Measurements from ENCODE around the gene CCL19. TPM values are rescaled to one million over a fixed set of nuclear protein-coding genes. Genes with fewer than 3 reads are reported as not detected.
"Not testable (repeated sequence)": the region's sequence is repeated elsewhere in the genome, so short reads cannot be mapped to it uniquely, and the experiment has no call there.

The CCL19 gene
- total RNA-seq, 1 donor from 2014 or later = not detected

- peaks cover 4% of the 10 kb centered on the region for H3K4me1 Mint-ChIP-seq (ENCODE audit: unreplicated experiment)
- no peaks in the 10 kb centered on the region for H3K36me3 Mint-ChIP-seq
- no peak for TF ChIP-seq CTCF (conservative IDR thresholded peaks at IDR 0.05)
- no peak for DNase-seq (ENCODE audit: extremely low spot score, unreplicated experiment)
- H3K27me3 Mint-ChIP-seq = peaks cover 10% of the 10 kb centered on the region
- H3K4me3 Mint-ChIP-seq = no peak overlapping the region
- H3K27ac Mint-ChIP-seq = no peak overlapping the region
- no peaks in the 10 kb centered on the region for H3K9me3 Mint-ChIP-seq
These were observed 32.1 kb upstream of the CCL19 start for GRCh38 chr9:34723141-34723540.

- H3K4me3 Mint-ChIP-seq; H3K4me1 Mint-ChIP-seq (ENCODE audit: unreplicated experiment); H3K27ac Mint-ChIP-seq; DNase-seq (ENCODE audit: extremely low spot score, unreplicated experiment); H3K36me3 Mint-ChIP-seq; H3K9me3 Mint-ChIP-seq: not testable (repeated sequence)
- H3K27me3 Mint-ChIP-seq = peaks cover 11% of the 10 kb centered on the region
These were observed 28.6 kb upstream of the CCL19 start for GRCh38 chr9:34719769-34720025.

- peaks cover 4% of the 10 kb centered on the region for H3K4me1 Mint-ChIP-seq (ENCODE audit: unreplicated experiment)
- DNase-seq (ENCODE audit: extremely low spot score, unreplicated experiment) = no peak
- H3K4me3 Mint-ChIP-seq = no peak overlapping the region
- no peaks in the 10 kb centered on the region for H3K36me3 Mint-ChIP-seq
- H3K9me3 Mint-ChIP-seq = no peaks in the 10 kb centered on the region
- peaks cover 11% of the 10 kb centered on the region for H3K27me3 Mint-ChIP-seq
- no peak overlapping the region for H3K27ac Mint-ChIP-seq
- no peak for TF ChIP-seq CTCF (conservative IDR thresholded peaks at IDR 0.05)
These were observed 28.1 kb upstream of the CCL19 start for GRCh38 chr9:34719021-34719768.

- TF ChIP-seq CTCF (conservative IDR thresholded peaks at IDR 0.05) = no peak
- Mint-ChIP-seq H3K4me1 (ENCODE audit: unreplicated experiment) (peaks cover 4% of the 10 kb centered on the region), H3K36me3 (no peaks in the 10 kb centered on the region), H3K4me3 (no peak overlapping the region), H3K9me3 (no peaks in the 10 kb centered on the region), H3K27me3 (peaks cover 15% of the 10 kb centered on the region), H3K27ac (no peak overlapping the region)
- DNase-seq (ENCODE audit: extremely low spot score, unreplicated experiment) = no peak
These were observed 27.0 kb upstream of the CCL19 start for GRCh38 chr9:34717996-34718614.

DNA sequence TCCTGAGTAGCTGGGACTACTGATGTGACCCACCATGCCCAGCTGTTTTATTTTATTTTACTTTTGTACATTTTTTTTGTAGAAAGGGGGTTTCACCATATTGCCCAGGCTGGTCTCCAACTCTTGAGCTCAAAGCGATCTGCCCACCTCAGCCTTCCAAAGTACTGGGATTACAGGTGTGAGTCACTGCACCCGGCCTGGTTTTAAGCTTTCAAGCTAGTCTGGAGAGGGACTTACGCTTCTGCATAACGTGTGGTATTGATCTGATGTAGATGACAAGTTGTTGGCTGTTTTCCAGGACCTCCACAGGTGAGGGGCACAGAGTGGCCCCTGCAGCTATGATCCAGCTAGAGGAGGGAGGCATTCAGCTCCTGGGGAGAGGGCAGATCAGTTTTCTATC lies 25.6 kb upstream of the CCL19 start:
- Mint-ChIP-seq H3K27me3 (peaks cover 22% of the 10 kb centered on the region), H3K4me1 (ENCODE audit: unreplicated experiment) (peaks cover 4% of the 10 kb centered on the region), H3K27ac (no peak overlapping the region), H3K4me3 (no peak overlapping the region), H3K36me3 (no peaks in the 10 kb centered on the region), H3K9me3 (no peaks in the 10 kb centered on the region)
- no peak for TF ChIP-seq CTCF (conservative IDR thresholded peaks at IDR 0.05)
- no peak for DNase-seq (ENCODE audit: extremely low spot score, unreplicated experiment)

- DNase-seq (ENCODE audit: extremely low spot score, unreplicated experiment) = no peak
- Mint-ChIP-seq H3K27me3 (peaks cover 19% of the 10 kb centered on the region), H3K9me3 (no peaks in the 10 kb centered on the region), H3K4me3 (no peak overlapping the region), H3K4me1 (ENCODE audit: unreplicated experiment) (peaks cover under 1% of the 10 kb centered on the region), H3K27ac (no peak overlapping the region), H3K36me3 (no peaks in the 10 kb centered on the region)
- TF ChIP-seq CTCF (conservative IDR thresholded peaks at IDR 0.05) = no peak
These were observed 24.7 kb upstream of the CCL19 start for GRCh38 chr9:34715639-34716215.

Data from type B pancreatic cell (in vitro differentiated cells).